Measurements from ENCODE around the gene COA3. TPM values are rescaled to one million over a fixed set of nuclear protein-coding genes. Genes with fewer than 3 reads are reported as not detected.

COA3 gene
- total and polyA plus RNA-seq, 7 experiments from 2014 or later: 7.6 to 118 (median 28.1) TPM

DNA sequence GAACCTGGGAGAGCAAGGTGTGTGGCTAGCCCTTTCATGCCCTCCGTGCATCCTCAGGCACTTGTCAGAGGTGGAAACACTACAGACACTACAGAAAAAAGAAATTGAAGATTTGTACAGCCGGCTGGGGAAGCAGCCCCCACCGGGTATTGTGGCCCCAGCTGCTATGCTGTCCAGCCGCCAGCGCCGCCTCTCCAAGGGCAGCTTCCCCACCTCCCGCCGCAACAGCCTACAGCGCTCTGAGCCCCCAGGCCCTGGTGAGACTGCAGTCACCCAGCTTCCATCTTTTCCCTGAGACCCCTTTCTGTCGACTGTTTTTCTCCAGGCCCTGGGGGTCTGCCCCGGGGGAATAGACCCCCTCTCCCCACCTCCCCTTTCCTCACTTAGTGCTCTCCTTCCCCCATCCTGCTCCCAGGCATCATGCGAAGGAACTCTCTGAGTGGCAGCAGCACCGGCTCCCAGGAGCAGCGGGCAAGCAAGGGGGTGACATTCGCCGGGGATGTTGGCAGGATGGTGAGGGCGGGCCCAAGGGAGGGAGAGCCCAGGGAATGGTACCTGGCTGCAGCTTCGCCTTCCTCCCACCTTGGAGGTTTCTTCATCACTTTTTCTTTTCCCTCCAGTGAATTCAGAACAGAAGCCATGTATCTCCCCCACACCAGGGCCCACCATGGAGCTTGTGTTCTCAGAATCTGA lies 2.3 kb downstream of the COA3 start:
- peak overlapping the region in 6 of 10 donors; percentile 33 to 92 (median 46) for H3K4me3 Mint-ChIP-seq
- POLR2A ChIA-PET: interaction anchor here (0.6 to 4.2 kb wide), 3 partner anchors 23 to 781 kb away, joined by 3 to 19 read pairs (median 4); partner anchors contain the start of gene VPS25

GRCh38 chr17:42795465-42795864 lies 3.0 kb downstream of the COA3 start:
- H3K27me3 ChIP-seq (ENCODE audit: control insufficient read depth in 2 of 2, insufficient read depth in 2 of 2, low read length in 2 of 2): no peaks in the 10 kb centered on the region
- peaks cover 8 to 10% of the 10 kb centered on the region in 2 donors for H3K4me1 ChIP-seq (ENCODE audit: control insufficient read depth in 2 of 2, insufficient read depth in 2 of 2, low read length in 2 of 2)
- ATAC-seq (no peak), DNase-seq (no peak)
- peaks cover 0 to 4% (median 0%) of the 10 kb centered on the region in 3 experiments for H3K36me3 ChIP-seq (ENCODE audit: control insufficient read depth in 2 of 3, insufficient read depth in 3 of 3, low read length in 3 of 3)
- ChIA-PET POLR2A (interaction anchor here (0.6 to 4.2 kb wide), 2 partner anchors 22 to 781 kb away, joined by 3 to 19 read pairs; partner anchors contain the start of gene VPS25), CTCF (no interaction called here)
- H3K27ac ChIP-seq (ENCODE audit: low read depth, low read length): no peak overlapping the region
- intact Hi-C loops (cut with micrococcal nuclease): no loop called here
- H3K9me3 ChIP-seq (ENCODE audit: control insufficient read depth in 2 of 3, low read length in 3 of 3): no peaks in the 10 kb centered on the region
- Mint-ChIP-seq H3K4me3 (peak overlapping the region in 4 of 10 donors; percentile 33 to 54 (median 44)), H3K27me3 (peaks cover 0 to 11% (median 0%) of the 10 kb centered on the region in 5 donors), H3K4me1 (peaks cover 22 to 34% (median 31%) of the 10 kb centered on the region in 7 donors), H3K9me3 (peaks cover 0 to 3% (median 0%) of the 10 kb centered on the region in 11 donors), H3K36me3 (peaks cover 0 to 13% (median 5%) of the 10 kb centered on the region in 5 donors), H3K27ac (peak overlapping the region in 2 of 9 donors; percentile 43 to 76)
- no peak overlapping the region for H3K4me3 ChIP-seq (ENCODE audit: low read length)

More for the DNA sequence above, 2.3 kb downstream of the COA3 start:
- H3K27ac ChIP-seq (ENCODE audit: low read depth, low read length): no peak overlapping the region
- H3K36me3 ChIP-seq (ENCODE audit: control insufficient read depth in 2 of 3, insufficient read depth in 3 of 3, low read length in 3 of 3): peaks cover 0 to 4% (median 0%) of the 10 kb centered on the region in 3 experiments
- no peak overlapping the region for H3K4me3 ChIP-seq (ENCODE audit: low read length)
- H3K9me3 ChIP-seq (ENCODE audit: control insufficient read depth in 2 of 3, low read length in 3 of 3): no peaks in the 10 kb centered on the region
- H3K27me3 Mint-ChIP-seq: peaks cover 0 to 10% (median 0%) of the 10 kb centered on the region in 5 donors
- no peak for ATAC-seq
- no peaks in the 10 kb centered on the region for H3K27me3 ChIP-seq (ENCODE audit: control insufficient read depth in 2 of 2, insufficient read depth in 2 of 2, low read length in 2 of 2)
- H3K9me3 Mint-ChIP-seq: peaks cover 0 to 2% (median 0%) of the 10 kb centered on the region in 11 donors
- H3K4me1 Mint-ChIP-seq: peaks cover 22 to 34% (median 31%) of the 10 kb centered on the region in 7 donors
- H3K36me3 Mint-ChIP-seq: peaks cover 0 to 13% (median 5%) of the 10 kb centered on the region in 5 donors
- H3K4me1 ChIP-seq (ENCODE audit: control insufficient read depth in 2 of 2, insufficient read depth in 2 of 2, low read length in 2 of 2): peaks cover 8 to 10% of the 10 kb centered on the region in 2 donors
- intact Hi-C loops (cut with micrococcal nuclease): no loop called here
- DNase-seq: no peak
- CTCF ChIA-PET: no interaction called here
- no peak overlapping the region for H3K27ac Mint-ChIP-seq

- CTCF ChIA-PET: no interaction called here
- Mint-ChIP-seq H3K4me3 (no peak overlapping the region), H3K27ac (no peak overlapping the region), H3K36me3 (peaks cover 0 to 13% (median 5%) of the 10 kb centered on the region in 5 donors), H3K27me3 (peaks cover 0 to 8% (median 3%) of the 10 kb centered on the region in 5 donors), H3K4me1 (peaks cover 22 to 34% (median 31%) of the 10 kb centered on the region in 7 donors), H3K9me3 (peaks cover 0 to 5% (median 0%) of the 10 kb centered on the region in 11 donors)
- Histone ChIP-seq H3K27ac (ENCODE audit: low read depth, low read length) (no peak overlapping the region), H3K4me1 (ENCODE audit: control insufficient read depth in 2 of 2, insufficient read depth in 2 of 2, low read length in 2 of 2) (peaks cover 8 to 10% of the 10 kb centered on the region in 2 donors), H3K36me3 (ENCODE audit: control insufficient read depth in 2 of 3, insufficient read depth in 3 of 3, low read length in 3 of 3) (peaks cover 0 to 4% (median 0%) of the 10 kb centered on the region in 3 experiments), H3K9me3 (ENCODE audit: control insufficient read depth in 2 of 3, low read length in 3 of 3) (no peaks in the 10 kb centered on the region), H3K27me3 (ENCODE audit: control insufficient read depth in 2 of 2, insufficient read depth in 2 of 2, low read length in 2 of 2) (no peaks in the 10 kb centered on the region), H3K4me3 (ENCODE audit: low read length) (no peak overlapping the region)
- POLR2A ChIA-PET: interaction anchor here (4.2 kb wide), 1 partner anchor 22 kb away, joined by 19 read pairs; the partner anchor contains the start of gene VPS25
- intact Hi-C loops (cut with micrococcal nuclease): no loop called here
- DNase-seq (no peak), ATAC-seq (no peak)
Measured at GRCh38 chr17:42795061-42795460, 3.4 kb downstream of the COA3 start.

DNA sequence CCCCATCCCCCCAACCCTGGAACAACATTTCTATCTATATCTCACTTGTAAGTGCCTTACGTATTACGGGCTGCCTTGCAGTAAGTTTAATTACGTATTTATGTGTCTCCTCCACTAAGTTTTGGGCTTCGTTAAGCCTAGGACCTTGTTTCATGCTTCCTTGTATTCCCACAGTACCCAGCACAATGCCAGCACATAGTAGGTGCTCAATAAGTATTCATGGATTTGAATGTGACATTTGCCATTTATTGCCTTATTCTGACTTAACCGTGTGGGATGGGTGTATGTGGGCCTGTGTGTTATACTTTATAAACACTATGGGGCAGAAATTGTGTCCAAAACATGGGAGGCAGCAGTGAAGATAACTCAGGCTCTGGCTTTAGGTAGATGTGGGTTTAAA lies 6.0 kb downstream of the COA3 start:
- Mint-ChIP-seq H3K36me3 (peaks cover 0 to 9% (median 5%) of the 10 kb centered on the region in 5 donors), H3K4me1 (peaks cover 12 to 19% (median 16%) of the 10 kb centered on the region in 7 donors), H3K9me3 (peaks cover 0 to 6% (median 0%) of the 10 kb centered on the region in 11 donors), H3K27me3 (peaks cover 8 to 23% (median 12%) of the 10 kb centered on the region in 5 donors), H3K27ac (no peak overlapping the region), H3K4me3 (no peak overlapping the region)
- no peak for DNase-seq
- no peak overlapping the region for H3K4me3 ChIP-seq (ENCODE audit: low read length)
- no peaks in the 10 kb centered on the region for H3K27me3 ChIP-seq (ENCODE audit: control insufficient read depth in 2 of 2, insufficient read depth in 2 of 2, low read length in 2 of 2)
- intact Hi-C loops (cut with micrococcal nuclease): no loop called here
- no peaks in the 10 kb centered on the region for H3K36me3 ChIP-seq (ENCODE audit: control insufficient read depth in 2 of 3, insufficient read depth in 3 of 3, low read length in 3 of 3)
- ChIA-PET CTCF (no interaction called here), POLR2A (no interaction called here)
- H3K27ac ChIP-seq (ENCODE audit: low read depth, low read length): no peak overlapping the region
- ATAC-seq: no peak
- H3K9me3 ChIP-seq (ENCODE audit: control insufficient read depth in 2 of 3, low read length in 3 of 3): no peaks in the 10 kb centered on the region
- peaks cover 2 to 4% of the 10 kb centered on the region in 2 donors for H3K4me1 ChIP-seq (ENCODE audit: control insufficient read depth in 2 of 2, insufficient read depth in 2 of 2, low read length in 2 of 2)

DNA sequence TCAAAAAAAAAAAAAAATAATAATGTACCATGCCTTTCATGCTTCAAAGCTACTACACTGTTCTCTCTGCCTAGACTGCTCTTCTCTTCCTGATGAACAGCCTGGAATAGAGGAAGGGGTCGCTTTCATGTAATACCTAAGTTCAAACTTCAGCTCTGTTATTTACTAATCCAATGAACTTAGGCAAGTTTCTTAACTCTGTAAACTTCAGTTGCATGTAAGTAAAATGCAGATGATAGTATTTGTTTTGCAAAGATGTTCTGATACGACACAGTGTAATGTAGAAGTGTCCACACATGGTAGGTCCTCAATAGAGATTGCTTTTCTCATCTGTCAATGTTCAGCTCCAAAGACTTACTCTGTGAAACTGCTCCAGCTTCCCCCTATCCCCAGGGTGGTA lies 6.6 kb downstream of the COA3 start:
- no peaks in the 10 kb centered on the region for H3K27me3 ChIP-seq (ENCODE audit: control insufficient read depth in 2 of 2, insufficient read depth in 2 of 2, low read length in 2 of 2)
- ChIA-PET POLR2A (interaction anchor here (0.6 to 0.7 kb wide), 2 partner anchors 480 to 775 kb away, joined by 3 read pairs; partner anchors contain the start of gene DNAJC7), CTCF (interaction anchor here (0.9 kb wide), 1 partner anchor 11 kb away, joined by 3 read pairs; no protein-coding TSS in a partner anchor)
- no peaks in the 10 kb centered on the region for H3K36me3 ChIP-seq (ENCODE audit: control insufficient read depth in 2 of 3, insufficient read depth in 3 of 3, low read length in 3 of 3)
- H3K36me3 Mint-ChIP-seq: peaks cover 0 to 9% (median 5%) of the 10 kb centered on the region in 5 donors
- H3K27ac ChIP-seq (ENCODE audit: low read depth, low read length): no peak overlapping the region
- DNase-seq (no peak), ATAC-seq (no peak)
- H3K9me3 ChIP-seq (ENCODE audit: control insufficient read depth in 2 of 3, low read length in 3 of 3): no peaks in the 10 kb centered on the region
- peaks cover 0 to 6% (median 0%) of the 10 kb centered on the region in 11 donors for H3K9me3 Mint-ChIP-seq
- no peak overlapping the region for H3K4me3 Mint-ChIP-seq
- no peak overlapping the region for H3K27ac Mint-ChIP-seq
- H3K27me3 Mint-ChIP-seq: peaks cover 13 to 27% (median 18%) of the 10 kb centered on the region in 5 donors
- H3K4me3 ChIP-seq (ENCODE audit: low read length): no peak overlapping the region
- H3K4me1 ChIP-seq (ENCODE audit: control insufficient read depth in 2 of 2, insufficient read depth in 2 of 2, low read length in 2 of 2): no peaks in the 10 kb centered on the region
- intact Hi-C loops (cut with micrococcal nuclease): no loop called here
- peaks cover 9 to 14% (median 10%) of the 10 kb centered on the region in 7 donors for H3K4me1 Mint-ChIP-seq

GRCh38 chr17:42787266-42787665 lies 11.2 kb downstream of the COA3 start:
- DNase-seq: no peak
- H3K27ac Mint-ChIP-seq: no peak overlapping the region
- peaks cover 7 to 28% (median 24%) of the 10 kb centered on the region in 7 donors for H3K4me1 Mint-ChIP-seq
- H3K27me3 ChIP-seq (ENCODE audit: control insufficient read depth in 2 of 2, insufficient read depth in 2 of 2, low read length in 2 of 2): peaks cover 0 to 19% of the 10 kb centered on the region in 2 donors
- H3K4me1 ChIP-seq (ENCODE audit: control insufficient read depth in 2 of 2, insufficient read depth in 2 of 2, low read length in 2 of 2): peaks cover 6 to 16% of the 10 kb centered on the region in 2 donors
- ChIA-PET CTCF (no interaction called here), POLR2A (interaction anchor here (1.0 kb wide), 1 partner anchor 11 kb away, joined by 3 read pairs; no protein-coding TSS in a partner anchor)
- H3K27me3 Mint-ChIP-seq: peaks cover 51 to 72% (median 62%) of the 10 kb centered on the region in 5 donors
- H3K36me3 ChIP-seq (ENCODE audit: control insufficient read depth in 2 of 3, insufficient read depth in 3 of 3, low read length in 3 of 3): no peaks in the 10 kb centered on the region
- peaks cover 0 to 11% (median 0%) of the 10 kb centered on the region in 5 donors for H3K36me3 Mint-ChIP-seq
- intact Hi-C loops (cut with micrococcal nuclease): no loop called here
- H3K9me3 Mint-ChIP-seq: peaks cover 0 to 6% (median 0%) of the 10 kb centered on the region in 11 donors
- no peak overlapping the region for H3K4me3 ChIP-seq (ENCODE audit: low read length)
- H3K9me3 ChIP-seq (ENCODE audit: control insufficient read depth in 2 of 3, low read length in 3 of 3): no peaks in the 10 kb centered on the region
- H3K27ac ChIP-seq (ENCODE audit: low read depth, low read length): no peak overlapping the region
- ATAC-seq: no peak
- H3K4me3 Mint-ChIP-seq: peak overlapping the region in 1 of 10 donors; percentile 79
